Esophagus muscularis mucosa (tissue), 4 donors: Measurements from ENCODE around the gene EPRS1. TPM values are rescaled to one million over a fixed set of nuclear protein-coding genes. Genes with fewer than 3 reads are reported as not detected.
A peak's percentile ranks its signal among the peaks of the same experiment; 100 is the strongest.

Source experiments
- DNase-seq: peaks from one replicate; pipeline ENCODE4 v3.0.0-alpha.2; 2017; ENCODE audit errors: extremely low spot score
- H3K27ac ChIP-seq, 4 donors: fragments of 200-600 bp; sonication (generic); replicated peaks in 1 of 4; 1 replicate in 3 of 4; 2 replicates in 1 of 4; pipeline ENCODE4 v1.5.1; 2016 to 2019; ENCODE audit warnings: mild to moderate bottlenecking in 1 of 4
- H3K27me3 ChIP-seq, 4 donors: fragments of 200-600 bp; sonication (generic); one replicate each; pipeline versions ENCODE4 v1.5.1 to v1.6.0; 2016 to 2019
- H3K36me3 ChIP-seq, 4 donors: fragments of 200-600 bp; sonication (generic); one replicate each; pipeline ENCODE4 v1.5.1; 2016 to 2019
- H3K4me1 ChIP-seq, 4 donors: fragments of 200-600 bp; sonication (generic); one replicate each; pipeline ENCODE4 v1.5.1; 2016 to 2019
- H3K4me3 ChIP-seq, 4 donors: fragments of 200-600 bp; sonication (generic); 1 replicate in 2 of 4; 2 replicates in 2 of 4; pipeline ENCODE4 v1.5.1; 2016 to 2019; ENCODE audit warnings: mild to moderate bottlenecking in 4 of 4, moderate library complexity in 1 of 4
- H3K9me3 ChIP-seq, 4 donors: fragments of 200-600 bp; sonication (generic); 1 replicate in 3 of 4; 2 replicates in 1 of 4; pipeline ENCODE4 v1.5.1; 2016 to 2019
- EP300 ChIP-seq: sonication (generic); formaldehyde crosslinking; IDR thresholded peaks from one replicate; pipeline ENCODE4 v1.6.1; 2017; ENCODE audit warnings: antibody characterized with exemption
- POLR2A ChIP-seq: fragments of 450-650 bp; IDR thresholded peaks from one replicate; pipeline ENCODE4 v1.6.1; 2017; ENCODE audit warnings: antibody characterized with exemption, moderate library complexity, mild to moderate bottlenecking, low read depth
- POLR2AphosphoS5 ChIP-seq, 2 donors: sonication (generic); formaldehyde crosslinking; IDR thresholded peaks; one replicate each; pipeline ENCODE4 v1.6.1; 2017; ENCODE audit warnings: antibody characterized with exemption in 2 of 2
- whole genome bisulfite sequencing: methylation state at CpG from one replicate; pipeline ENCODE4 v1.1.5; 2018; 5-methylcytosine and 5-hydroxymethylcytosine counted together
- intact Hi-C: fragments of 100-400 bp; cut with DNase I; formaldehyde crosslinking; loops from one replicate; pipeline ENCODE4 v1.15.1; 2023
- total RNA-seq, 4 donors: library from RNA; depleted of rRNA; stranded (reverse); fragments of >200 nt; gene quantifications; one replicate each; pipeline versions ENCODE4 v1.1.0 to v1.2.1, GENCODE V29; 2016
- TF ChIP-seq, protein P1 (sequence below), 3 experiments: fragments of 200-600 bp in 2 of 3; fragments of 450-650 bp in 1 of 3; sonication (generic) in 2 of 3; IDR thresholded peaks; one replicate each; pipeline ENCODE4 v1.5.1; 2017 to 2019; ENCODE audit warnings: antibody characterized with exemption in 3 of 3, mild to moderate bottlenecking in 2 of 3, moderate library complexity in 1 of 3

Gene EPRS1
- total RNA-seq: 10 to 100 TPM; 30.3 to 46.1 (median 40.9) TPM

GRCh38 chr1:220046052-220046930 lies at the start of gene EPRS1:
TSS of gene EPRS1 (minus strand) at chr1:220046505. CDS start at chr1:220046388, 117 bp downstream.
- WGBS: under 1% methylated on average over 42 of the region's 71 CpGs
- Histone ChIP-seq H3K27me3 (no peaks in the 10 kb centered on the region), H3K4me1 (peaks cover 10 to 29% (median 28%) of the 10 kb centered on the region in 4 donors), H3K4me3 (peak within 1 kb of the TSS; percentile 70 to 93 (median 84)), H3K9me3 (no peaks in the 10 kb centered on the region), H3K36me3 (peaks cover 0 to 5% (median 0%) of the 10 kb centered on the region in 4 donors), H3K27ac (peak within 1 kb of the TSS; percentile 82 to 94 (median 90))
- DNase-seq: peak; percentile 96
- intact Hi-C loops: loop anchor here (5.0 kb wide), 1 partner anchor 41 kb away; the partner anchor contains the start of gene BPNT1
- TF ChIP-seq POLR2A (peak; percentile 10), POLR2AphosphoS5 (IDR thresholded peaks at IDR 0.05) (peak; percentile 92 to 98), EP300 (no peak)
- TF ChIP-seq, protein P1, sequence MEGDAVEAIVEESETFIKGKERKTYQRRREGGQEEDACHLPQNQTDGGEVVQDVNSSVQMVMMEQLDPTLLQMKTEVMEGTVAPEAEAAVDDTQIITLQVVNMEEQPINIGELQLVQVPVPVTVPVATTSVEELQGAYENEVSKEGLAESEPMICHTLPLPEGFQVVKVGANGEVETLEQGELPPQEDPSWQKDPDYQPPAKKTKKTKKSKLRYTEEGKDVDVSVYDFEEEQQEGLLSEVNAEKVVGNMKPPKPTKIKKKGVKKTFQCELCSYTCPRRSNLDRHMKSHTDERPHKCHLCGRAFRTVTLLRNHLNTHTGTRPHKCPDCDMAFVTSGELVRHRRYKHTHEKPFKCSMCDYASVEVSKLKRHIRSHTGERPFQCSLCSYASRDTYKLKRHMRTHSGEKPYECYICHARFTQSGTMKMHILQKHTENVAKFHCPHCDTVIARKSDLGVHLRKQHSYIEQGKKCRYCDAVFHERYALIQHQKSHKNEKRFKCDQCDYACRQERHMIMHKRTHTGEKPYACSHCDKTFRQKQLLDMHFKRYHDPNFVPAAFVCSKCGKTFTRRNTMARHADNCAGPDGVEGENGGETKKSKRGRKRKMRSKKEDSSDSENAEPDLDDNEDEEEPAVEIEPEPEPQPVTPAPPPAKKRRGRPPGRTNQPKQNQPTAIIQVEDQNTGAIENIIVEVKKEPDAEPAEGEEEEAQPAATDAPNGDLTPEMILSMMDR (IDR thresholded peaks at IDR 0.05): peak; percentile 48 to 90 (median 60)

DNA sequence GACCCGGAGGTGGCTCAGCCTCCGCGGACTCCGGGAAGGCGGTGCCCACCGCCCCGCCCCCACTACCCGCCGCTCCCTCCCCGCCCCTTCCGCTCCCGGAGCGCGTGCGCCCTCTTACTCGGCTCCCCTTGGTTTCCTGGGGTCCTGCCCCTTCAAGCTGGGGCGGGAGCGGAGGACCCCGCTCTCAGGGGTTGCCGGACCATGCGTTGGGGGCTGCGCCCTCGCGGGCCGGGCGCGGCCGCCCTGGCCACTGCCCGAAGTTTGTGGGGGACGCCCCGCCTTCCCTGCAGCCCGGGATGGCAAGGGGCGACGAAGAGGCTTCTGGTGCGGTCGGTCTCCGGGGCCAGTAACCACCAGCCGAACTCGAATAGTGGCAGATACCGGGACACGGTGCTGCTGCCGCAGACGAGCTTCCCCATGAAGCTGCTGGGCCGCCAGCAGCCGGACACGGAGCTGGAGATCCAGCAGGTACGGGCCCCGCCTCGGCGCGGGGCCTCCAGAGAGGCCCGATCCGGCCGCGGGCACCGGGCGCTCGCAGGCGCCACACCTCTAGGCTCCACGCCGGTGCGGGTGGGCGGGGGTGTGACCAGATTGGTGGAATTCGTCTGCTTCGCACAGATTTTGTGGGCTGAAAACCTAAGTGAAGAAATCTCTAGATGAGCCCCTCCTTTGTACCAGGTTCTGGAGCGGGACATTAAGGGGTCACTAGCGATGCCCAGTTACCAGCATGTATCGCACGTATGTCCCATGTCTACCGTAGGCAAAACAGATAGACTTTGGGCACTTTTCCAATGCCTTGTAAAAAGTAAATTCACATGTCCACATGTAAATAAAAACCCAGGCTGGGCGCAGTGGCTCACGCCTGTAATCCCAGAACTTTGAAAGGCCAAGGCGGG lies 48.0 kb upstream of the EPRS1 start, which contains the start of gene IARS2:
Gene IARS2, plus strand, starts transcription at position 117 of the 896 bp plus-strand sequence. Its CDS starts 85 bp downstream, at position 202.
- H3K27ac ChIP-seq: peak within 1 kb of the TSS; percentile 82 to 89 (median 85)
- peaks cover 13 to 33% (median 25%) of the 10 kb centered on the region in 4 donors for H3K4me1 ChIP-seq
- peak within 1 kb of the TSS; percentile 91 to 97 (median 95) for H3K4me3 ChIP-seq
- 9% methylated on average over 10 of the region's 73 CpGs for WGBS
- H3K9me3 ChIP-seq: no peaks in the 10 kb centered on the region
- peak; percentile 95 for DNase-seq
- H3K36me3 ChIP-seq: peaks cover 12 to 30% (median 24%) of the 10 kb centered on the region in 4 donors
- intact Hi-C loops: no loop called here
- no peak for TF ChIP-seq POLR2A
- TF ChIP-seq POLR2AphosphoS5 (IDR thresholded peaks at IDR 0.05): peak; percentile 51 to 71
- TF ChIP-seq, protein P1 (IDR thresholded peaks at IDR 0.05): no peak
- TF ChIP-seq EP300: no peak
- no peaks in the 10 kb centered on the region for H3K27me3 ChIP-seq

GRCh38 chr1:220093361-220094015 lies 47.2 kb upstream of the EPRS1 start:
- TF ChIP-seq POLR2A: no peak
- TF ChIP-seq POLR2AphosphoS5 (IDR thresholded peaks at IDR 0.05): no peak
- TF ChIP-seq, protein P1 (IDR thresholded peaks at IDR 0.05): no peak
- TF ChIP-seq EP300: no peak
- DNase-seq: no peak
- Histone ChIP-seq H3K36me3 (peaks cover 4 to 23% (median 20%) of the 10 kb centered on the region in 4 donors), H3K4me3 (peak overlapping the region; percentile 91 to 97 (median 95)), H3K27ac (peak overlapping the region; percentile 82 to 89 (median 85)), H3K27me3 (no peaks in the 10 kb centered on the region), H3K4me1 (peaks cover 13 to 40% (median 32%) of the 10 kb centered on the region in 4 donors), H3K9me3 (no peaks in the 10 kb centered on the region)
- 24% methylated on average over 11 of the region's 12 CpGs for WGBS
- intact Hi-C loops: no loop called here

GRCh38 chr1:220092694-220093093 lies 46.4 kb upstream of the EPRS1 start:
- H3K4me1 ChIP-seq: peaks cover 13 to 47% (median 36%) of the 10 kb centered on the region in 4 donors
- no peak for DNase-seq
- H3K27ac ChIP-seq: no peak overlapping the region
- H3K36me3 ChIP-seq: peaks cover under 1 to 15% (median 12%) of the 10 kb centered on the region in 4 donors
- WGBS: 93% methylated on average over 1 of the region's 1 CpG
- no peaks in the 10 kb centered on the region for H3K27me3 ChIP-seq
- H3K9me3 ChIP-seq: no peaks in the 10 kb centered on the region
- H3K4me3 ChIP-seq: no peak overlapping the region
- no peak for TF ChIP-seq POLR2A
- TF ChIP-seq EP300: no peak
- TF ChIP-seq POLR2AphosphoS5 (IDR thresholded peaks at IDR 0.05): no peak
- TF ChIP-seq, protein P1 (IDR thresholded peaks at IDR 0.05): no peak
- intact Hi-C loops: no loop called here
